ENCODE results near the gene ARHGEF4. TPM values are rescaled to one million over a fixed set of nuclear protein-coding genes. Genes with fewer than 3 reads are reported as not detected.

ARHGEF4 gene
- total and polyA plus RNA-seq, 10 of the 15 experiments (the other 5 are each of a cell fraction or from before 2014, with no cell fraction given), result 0.02 to 0.24 (median 0.16) TPM; not detected in 6

- POLR2A ChIA-PET, result no interaction called here
- no TSS peak for BruUV-seq (replicated peaks)
- no peak overlapping the region for H3K4me3 ChIP-seq
- SMC1A ChIA-PET (ENCODE audit: uncharacterized antibody, unreplicated experiment), result no interaction called here
- no peaks in the 10 kb centered on the region for H3K36me3 ChIP-seq (ENCODE audit: control insufficient read depth in 2 of 2, insufficient read depth in 2 of 2, low read length in 1 of 2)
- H2AFZ ChIP-seq (ENCODE audit: control insufficient read depth, low read depth, low read length), result no peak overlapping the region
- TF ChIP-seq TCF7 (IDR thresholded peaks at IDR 0.05; ENCODE audit: borderline replicate concordance) (no peak), BCLAF1 (IDR thresholded peaks at IDR 0.05) (no peak), KDM1A (IDR thresholded peaks at IDR 0.05; ENCODE audit: borderline replicate concordance) (no peak), MXI1 (IDR thresholded peaks at IDR 0.05; ENCODE audit: low read depth, low read length) (no peak), MTA2 (IDR thresholded peaks at IDR 0.05; ENCODE audit: low read depth) (no peak), ZNF384 (IDR thresholded peaks at IDR 0.05; ENCODE audit: borderline replicate concordance, low read depth, low read length) (no peak), TARDBP (IDR thresholded peaks at IDR 0.05; ENCODE audit: borderline replicate concordance) (no peak)
- no peaks in the 10 kb centered on the region for H4K20me1 ChIP-seq (ENCODE audit: control insufficient read depth, insufficient read depth)
- no peaks in the 10 kb centered on the region for H3K79me2 ChIP-seq (ENCODE audit: control insufficient read depth, insufficient read depth, low read length)
- H3K27ac ChIP-seq (ENCODE audit: control insufficient read depth, insufficient read depth), result no peak overlapping the region
- in situ Hi-C loops (cut with MboI), result no loop called here
- WGBS (ENCODE audit: insufficient coverage, insufficient replicate concordance, low lambda C conversion rate, missing lambda C conversion rate), result 25% methylated on average over 16 of the region's 16 CpGs
- H3K4me1 ChIP-seq (ENCODE audit: control insufficient read depth, insufficient read depth, low read length), result no peaks in the 10 kb centered on the region
- no peak overlapping the region for H3K9ac ChIP-seq (ENCODE audit: control insufficient read depth, insufficient read depth, low read length)
- RAD21 ChIA-PET (ENCODE audit: unreplicated experiment), result interaction anchor here (0.5 kb wide), 1 partner anchor 15 kb away, joined by 3 read pairs; no protein-coding TSS in a partner anchor
- intact Hi-C loops (cut with micrococcal nuclease; ENCODE audit: unreplicated experiment), result no loop called here
- DNase-seq (ENCODE audit: low read depth, low spot score) (no peak), FAIRE-seq (no peak), ATAC-seq (no peak)
- no peak overlapping the region for H3K4me2 ChIP-seq (ENCODE audit: control insufficient read depth, insufficient read depth)
- H3K9me3 ChIP-seq (replicated peaks; ENCODE audit: control insufficient read depth, insufficient read depth, low read length), result no peaks in the 10 kb centered on the region
- CTCF ChIA-PET, result no interaction called here
- H3K27me3 ChIP-seq (replicated peaks in 1 of 2; ENCODE audit: control insufficient read depth in 2 of 2, insufficient read depth in 2 of 2, low read length in 1 of 2), result peaks cover 3% of the 10 kb centered on the region in 2 experiments; a peak in 3 of 4 replicates
Measured at GRCh38 chr2:130839011-130839780, 2.5 kb downstream of the ARHGEF4 start.
